GF-D8 (cell line): ENCODE data around the gene CRY1.
"Not testable (repeated sequence)": the region's sequence is repeated elsewhere in the genome, so short reads cannot be mapped to it uniquely, and the experiment has no call there.

Experiments used
- DNase-seq: peaks from one replicate; lab custom pipeline; 2025; lab: John Stamatoyannopoulos, UW

The CRY1 gene

GRCh38 chr12:107064243-107064642, 29.1 kb downstream of the CRY1 start:
- DNase-seq = no peak

- no peak for DNase-seq
Measured at GRCh38 chr12:107058190-107058589, 35.2 kb downstream of the CRY1 start.

GRCh38 chr12:107057071-107057834, 36.1 kb downstream of the CRY1 start:
- no peak for DNase-seq

GRCh38 chr12:107053709-107054108, 39.6 kb downstream of the CRY1 start:
- DNase-seq = no peak

- no peak for DNase-seq
Measured at GRCh38 chr12:107045186-107045585, 48.2 kb downstream of the CRY1 start.

GRCh38 chr12:107042801-107043200, 50.5 kb downstream of the CRY1 start:
- no peak for DNase-seq

GRCh38 chr12:107035733-107036132, 57.6 kb downstream of the CRY1 start:
- DNase-seq = no peak

GRCh38 chr12:107033758-107034739, 59.3 kb downstream of the CRY1 start:
- no peak for DNase-seq

GRCh38 chr12:107032266-107032665, 61.1 kb downstream of the CRY1 start:
- DNase-seq = no peak

GRCh38 chr12:107031061-107031460, 62.3 kb downstream of the CRY1 start:
- DNase-seq = no peak

- DNase-seq = no peak
Measured at GRCh38 chr12:107029081-107029480, 64.3 kb downstream of the CRY1 start.

- DNase-seq = no peak
Measured at GRCh38 chr12:107027636-107028053, 65.7 kb downstream of the CRY1 start.

- no peak for DNase-seq
Measured at GRCh38 chr12:107026806-107027635, 66.3 kb downstream of the CRY1 start.

GRCh38 chr12:107026356-107026755, 67.0 kb downstream of the CRY1 start:
- not testable (repeated sequence) for DNase-seq

GRCh38 chr12:107025671-107026070, 67.7 kb downstream of the CRY1 start:
- DNase-seq = no peak

GRCh38 chr12:107019546-107019945, 73.8 kb downstream of the CRY1 start:
- no peak for DNase-seq

GRCh38 chr12:107017042-107017441, 76.3 kb downstream of the CRY1 start:
- DNase-seq = no peak

GRCh38 chr12:107014055-107014454, 79.3 kb downstream of the CRY1 start:
- DNase-seq = no peak

- DNase-seq = no peak
Measured at GRCh38 chr12:107012736-107013425, 80.5 kb downstream of the CRY1 start.

GRCh38 chr12:107011519-107011918, 81.8 kb downstream of the CRY1 start:
- DNase-seq = no peak

- DNase-seq = no peak
Measured at GRCh38 chr12:107007411-107007810, 85.9 kb downstream of the CRY1 start.
